SK-N-SH (cell line): Measurements from ENCODE around the gene GCN1. TPM values are rescaled to one million over a fixed set of nuclear protein-coding genes. Genes with fewer than 3 reads are reported as not detected.

Source experiments
- CTCF ChIA-PET: fragments of 300-600, 350-600 bp; formaldehyde crosslinking; extraction: SDS; loops from one replicate; lab custom pipeline; 2021; lab: Yijun Ruan, JAX
- POLR2A ChIA-PET: fragments of 350-600 bp; sonication (Branson Sonifier 250); formaldehyde crosslinking; extraction: SDS; loops from one replicate; lab custom pipeline; 2020; ENCODE audit warnings: antibody characterized with exemption, inconsistent platforms; lab: Yijun Ruan, JAX
- DNase-seq: peaks from one replicate; pipeline ENCODE4 v3.0.0; 2012
- H2AFZ ChIP-seq: fragments of 200-600 bp; sonication (generic); 2 replicates; pipeline ENCODE4 v1.8.1; 2016; ENCODE audit warnings: antibody characterized with exemption, mild to moderate bottlenecking, low read depth
- H3F3A ChIP-seq: fragments of 200-600 bp; sonication (generic); replicated peaks from 2 replicates; pipeline ENCODE3; 2016; ENCODE audit warnings: antibody characterized with exemption, mild to moderate bottlenecking; ENCODE audit not compliant: insufficient read depth
- H3K27ac ChIP-seq, 2 experiments: fragments of 200-500 bp in 1 of 2; fragments of 200-600 bp in 1 of 2; sonication (Bioruptor generic) in 1 of 2; sonication (generic), shearing (Covaris generic) in 1 of 2; 2 replicates each; pipeline versions ENCODE4 v1.5.1 to v1.6.1; 2014 to 2016; ENCODE audit warnings: low read depth in 2 of 2, inconsistent platforms in 1 of 2, low read length in 1 of 2, mild to moderate bottlenecking in 1 of 2, mixed read lengths in 1 of 2
- H3K27me3 ChIP-seq: fragments of 200-600 bp; sonication (generic), shearing (Covaris generic); 2 replicates; pipeline ENCODE4 v1.6.1; 2016; ENCODE audit warnings: mixed run types; ENCODE audit not compliant: insufficient read depth
- H3K36me3 ChIP-seq, 2 experiments: fragments of 200-500 bp in 1 of 2; fragments of 200-600 bp in 1 of 2; sonication (Bioruptor generic) in 1 of 2; sonication (generic) in 1 of 2; replicated peaks in 1 of 2; 2 replicates each; pipeline versions ENCODE3 to v1.5.1; 2014 to 2016; ENCODE audit warnings: low read length in 1 of 2, mild to moderate bottlenecking in 1 of 2; ENCODE audit not compliant: insufficient read depth in 2 of 2, control insufficient read depth in 1 of 2
- H3K4me1 ChIP-seq, 2 experiments: fragments of 200-500 bp in 1 of 2; fragments of 200-600 bp in 1 of 2; sonication (Bioruptor generic) in 1 of 2; sonication (generic), shearing (Covaris generic) in 1 of 2; 2 replicates each; pipeline versions ENCODE4 v1.5.1 to v1.6.1; 2014 to 2016; ENCODE audit warnings: low read depth in 1 of 2, low read length in 1 of 2, mixed run types in 1 of 2; ENCODE audit not compliant: insufficient read depth in 2 of 2, control insufficient read depth in 1 of 2
- H3K4me2 ChIP-seq: fragments of 200-600 bp; sonication (generic), shearing (Covaris generic); 2 replicates; pipeline ENCODE4 v1.6.1; 2017; ENCODE audit warnings: mixed run types
- H3K4me3 ChIP-seq, 2 experiments: fragments of 200-500 bp in 1 of 2; fragments of 200-600 bp in 1 of 2; sonication (Bioruptor generic) in 1 of 2; sonication (generic), shearing (Covaris generic) in 1 of 2; 2 replicates each; pipeline versions ENCODE4 v1.5.1 to v1.8.1; 2014 to 2016; ENCODE audit warnings: low read depth in 2 of 2, inconsistent platforms in 1 of 2, low read length in 1 of 2, mild to moderate bottlenecking in 1 of 2, mixed read lengths in 1 of 2, moderate library complexity in 1 of 2
- H3K79me2 ChIP-seq: fragments of 200-600 bp; sonication (generic); 2 replicates; pipeline ENCODE4 v1.8.1; 2017; ENCODE audit warnings: mild to moderate bottlenecking; ENCODE audit not compliant: insufficient read depth
- H3K9ac ChIP-seq: fragments of 200-600 bp; sonication (generic); 2 replicates; pipeline ENCODE4 v1.6.1; 2017; ENCODE audit warnings: mixed run types
- H3K9me2 ChIP-seq: fragments of 200-600 bp; sonication (generic); 2 replicates; pipeline ENCODE4 v1.6.1; 2017; ENCODE audit warnings: mixed run types
- H3K9me3 ChIP-seq: fragments of 200-600 bp; sonication (generic); 2 replicates; pipeline ENCODE4 v1.6.1; 2017; ENCODE audit warnings: mixed run types, mild to moderate bottlenecking, moderate library complexity
- H4K20me1 ChIP-seq: fragments of 200-600 bp; sonication (generic); 2 replicates; pipeline ENCODE4 v1.6.1; 2017; ENCODE audit warnings: mild to moderate bottlenecking, mixed run types; ENCODE audit not compliant: insufficient read depth
- CHD2 ChIP-seq: fragments of 150-350 bp; IDR thresholded peaks from 2 replicates; pipeline ENCODE4 v1.6.1; 2018; ENCODE audit warnings: low read length; ENCODE audit not compliant: partially characterized antibody
- ELF1 ChIP-seq: IDR thresholded peaks from 2 replicates; pipeline ENCODE4 v1.4.0; 2012
- EZH2phosphoT487 ChIP-seq: fragments of 200-600 bp; sonication (generic); IDR thresholded peaks from 2 replicates; pipeline ENCODE4 v1.6.1; 2017; ENCODE audit warnings: low read depth, mixed run types, mild to moderate bottlenecking, antibody characterized with exemption, moderate library complexity, borderline replicate concordance
- FOSL2 ChIP-seq: IDR thresholded peaks from 2 replicates; pipeline ENCODE4 v1.4.0; 2012; ENCODE audit warnings: low read depth, mild to moderate bottlenecking, moderate library complexity, borderline replicate concordance
- FOXJ3 ChIP-seq: sonication (generic); formaldehyde crosslinking; IDR thresholded peaks from 2 replicates; pipeline ENCODE4 v1.5.1; 2020; ENCODE audit warnings: mild to moderate bottlenecking, missing genetic modification reagents
- FOXM1 ChIP-seq: IDR thresholded peaks from 2 replicates; pipeline ENCODE4 v1.4.0; 2012; ENCODE audit warnings: low read depth, mild to moderate bottlenecking
- GABPA ChIP-seq: IDR thresholded peaks from 2 replicates; pipeline ENCODE4 v1.4.0; 2012; ENCODE audit warnings: low read depth, mild to moderate bottlenecking
- MAX ChIP-seq: IDR thresholded peaks from 2 replicates; pipeline ENCODE4 v1.4.0; 2012; ENCODE audit warnings: low read depth
- MXI1 ChIP-seq: IDR thresholded peaks from 2 replicates; pipeline ENCODE4 v1.6.1; 2012; ENCODE audit warnings: mild to moderate bottlenecking, low read depth, low read length, improper control_type of control experiment
- NFIC ChIP-seq: IDR thresholded peaks from 2 replicates; pipeline ENCODE4 v1.4.0; 2012; ENCODE audit warnings: borderline replicate concordance
- NRF1 ChIP-seq: IDR thresholded peaks from 2 replicates; pipeline ENCODE4 v1.6.1; 2012; ENCODE audit warnings: low read depth, mild to moderate bottlenecking, low read length
- POLR2AphosphoS5 ChIP-seq: IDR thresholded peaks from 2 replicates; pipeline ENCODE4 v1.6.1; 2012; ENCODE audit warnings: low read depth, low read length
- RAD21 ChIP-seq: IDR thresholded peaks from 2 replicates; pipeline ENCODE4 v1.6.1; 2012; ENCODE audit warnings: mild to moderate bottlenecking, low read length
- RFX5 ChIP-seq: IDR thresholded peaks from 2 replicates; pipeline ENCODE4 v1.6.1; 2012; ENCODE audit warnings: mild to moderate bottlenecking, improper control_type of control experiment, low read length
- RXRA ChIP-seq: IDR thresholded peaks from 2 replicates; pipeline ENCODE4 v1.4.0; 2012; ENCODE audit warnings: low read depth, mild to moderate bottlenecking, borderline replicate concordance
- SIN3A ChIP-seq: IDR thresholded peaks from 2 replicates; pipeline ENCODE4 v1.6.1; 2012; ENCODE audit warnings: low read depth, mild to moderate bottlenecking, low read length, moderate library complexity, borderline replicate concordance
- TEAD4 ChIP-seq: IDR thresholded peaks from 2 replicates; pipeline ENCODE4 v1.4.0; 2012; ENCODE audit warnings: mild to moderate bottlenecking, borderline replicate concordance; ENCODE audit not compliant: insufficient read depth
- USF2 ChIP-seq: fragments of 150-350 bp; IDR thresholded peaks from 2 replicates; pipeline ENCODE4 v1.6.1; 2017; ENCODE audit warnings: antibody characterized with exemption, low read length, low read depth, borderline replicate concordance
- YY1 ChIP-seq: IDR thresholded peaks from 2 replicates; pipeline ENCODE4 v1.4.0; 2012; ENCODE audit warnings: low read depth, mild to moderate bottlenecking
- ZBTB33 ChIP-seq: IDR thresholded peaks from 2 replicates; pipeline ENCODE4 v1.4.0; 2012; ENCODE audit warnings: low read depth, borderline replicate concordance
- WGBS: methylation state at CpG from one replicate; pipeline ENCODE4 v1.1.6; 2017; ENCODE audit warnings: low lambda C conversion rate; 5-methylcytosine and 5-hydroxymethylcytosine counted together
- polyA plus RNA-seq, 3 experiments: library from polyadenylated mRNA; depleted of rRNA; stranded (reverse); fragments of >200 nt; gene quantifications; 2 replicates each; pipeline ENCODE4 v1.2.3, GENCODE V29; 2012
- TF ChIP-seq, protein P1 (sequence below): IDR thresholded peaks from 2 replicates; pipeline ENCODE4 v1.6.1; 2012; ENCODE audit warnings: mild to moderate bottlenecking, low read depth, low read length, moderate library complexity
- TF ChIP-seq, protein P2 (sequence below): fragments of 150-350 bp; IDR thresholded peaks from 2 replicates; pipeline ENCODE4 v1.6.1; 2016; ENCODE audit warnings: mild to moderate bottlenecking, low read depth, low read length

Gene GCN1
- polyA plus RNA-seq, 1 of the 3 experiments (the other 2 are of a cell fraction), result 54.4 TPM

- TF ChIP-seq, protein P1, sequence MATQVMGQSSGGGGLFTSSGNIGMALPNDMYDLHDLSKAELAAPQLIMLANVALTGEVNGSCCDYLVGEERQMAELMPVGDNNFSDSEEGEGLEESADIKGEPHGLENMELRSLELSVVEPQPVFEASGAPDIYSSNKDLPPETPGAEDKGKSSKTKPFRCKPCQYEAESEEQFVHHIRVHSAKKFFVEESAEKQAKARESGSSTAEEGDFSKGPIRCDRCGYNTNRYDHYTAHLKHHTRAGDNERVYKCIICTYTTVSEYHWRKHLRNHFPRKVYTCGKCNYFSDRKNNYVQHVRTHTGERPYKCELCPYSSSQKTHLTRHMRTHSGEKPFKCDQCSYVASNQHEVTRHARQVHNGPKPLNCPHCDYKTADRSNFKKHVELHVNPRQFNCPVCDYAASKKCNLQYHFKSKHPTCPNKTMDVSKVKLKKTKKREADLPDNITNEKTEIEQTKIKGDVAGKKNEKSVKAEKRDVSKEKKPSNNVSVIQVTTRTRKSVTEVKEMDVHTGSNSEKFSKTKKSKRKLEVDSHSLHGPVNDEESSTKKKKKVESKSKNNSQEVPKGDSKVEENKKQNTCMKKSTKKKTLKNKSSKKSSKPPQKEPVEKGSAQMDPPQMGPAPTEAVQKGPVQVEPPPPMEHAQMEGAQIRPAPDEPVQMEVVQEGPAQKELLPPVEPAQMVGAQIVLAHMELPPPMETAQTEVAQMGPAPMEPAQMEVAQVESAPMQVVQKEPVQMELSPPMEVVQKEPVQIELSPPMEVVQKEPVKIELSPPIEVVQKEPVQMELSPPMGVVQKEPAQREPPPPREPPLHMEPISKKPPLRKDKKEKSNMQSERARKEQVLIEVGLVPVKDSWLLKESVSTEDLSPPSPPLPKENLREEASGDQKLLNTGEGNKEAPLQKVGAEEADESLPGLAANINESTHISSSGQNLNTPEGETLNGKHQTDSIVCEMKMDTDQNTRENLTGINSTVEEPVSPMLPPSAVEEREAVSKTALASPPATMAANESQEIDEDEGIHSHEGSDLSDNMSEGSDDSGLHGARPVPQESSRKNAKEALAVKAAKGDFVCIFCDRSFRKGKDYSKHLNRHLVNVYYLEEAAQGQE, result peak; percentile 72; the same call in 1 of the 2 replicates
- TF ChIP-seq GABPA (peak; percentile 93), SIN3A (peak; percentile 83; the same call in 1 of the 2 replicates), RFX5 (no peak), FOSL2 (peak; percentile 0; the same call in 1 of the 2 replicates), YY1 (peak; percentile 89), MAX (peak; percentile 98), CHD2 (peak; percentile 84), NRF1 (no peak), EZH2phosphoT487 (no peak), POLR2AphosphoS5 (peak; percentile 81), TEAD4 (no peak), MXI1 (peak; percentile 89)
Measured at GRCh38 chr12:120194534-120195395, at the start of gene GCN1 (continued).

GRCh38 chr12:120242971-120243699 is 48.6 kb upstream of the GCN1 start:
- no peaks in the 10 kb centered on the region for H3K9me2 ChIP-seq
- H2AFZ ChIP-seq, result no peak overlapping the region
- 90% methylated on average over 8 of the region's 8 CpGs for WGBS
- no peak for DNase-seq
- peak overlapping the region in 1 of 2 experiments; percentile 13; a peak in 1 of 4 replicates for H3K27ac ChIP-seq
- H3F3A ChIP-seq, result peaks cover 36% of the 10 kb centered on the region
- no peaks in the 10 kb centered on the region for H3K9me3 ChIP-seq
- H3K9ac ChIP-seq, result no peak overlapping the region
- no peak overlapping the region for H3K4me2 ChIP-seq
- peaks cover 98% of the 10 kb centered on the region for H3K79me2 ChIP-seq
- peaks cover 0 to 5% of the 10 kb centered on the region in 2 experiments for H3K36me3 ChIP-seq
- H3K4me3 ChIP-seq, result no peak overlapping the region
- POLR2A ChIA-PET, result no interaction called here
- CTCF ChIA-PET, result interaction anchor here (0.8 to 12.5 kb wide), 5 partner anchors 8 to 281 kb away, joined by 3 to 148 read pairs (median 5); no protein-coding TSS in a partner anchor
- H3K4me1 ChIP-seq, result peaks cover 25 to 39% of the 10 kb centered on the region in 2 experiments
- no peaks in the 10 kb centered on the region for H3K27me3 ChIP-seq
- H4K20me1 ChIP-seq, result peaks cover 70% of the 10 kb centered on the region
- no peak for TF ChIP-seq FOXJ3 (CRISPR knock-in tag)
- no peak for TF ChIP-seq GABPA
- no peak for TF ChIP-seq USF2
- TF ChIP-seq RAD21, result no peak
- no peak for TF ChIP-seq ELF1
- no peak for TF ChIP-seq CHD2
- TF ChIP-seq, protein P2, sequence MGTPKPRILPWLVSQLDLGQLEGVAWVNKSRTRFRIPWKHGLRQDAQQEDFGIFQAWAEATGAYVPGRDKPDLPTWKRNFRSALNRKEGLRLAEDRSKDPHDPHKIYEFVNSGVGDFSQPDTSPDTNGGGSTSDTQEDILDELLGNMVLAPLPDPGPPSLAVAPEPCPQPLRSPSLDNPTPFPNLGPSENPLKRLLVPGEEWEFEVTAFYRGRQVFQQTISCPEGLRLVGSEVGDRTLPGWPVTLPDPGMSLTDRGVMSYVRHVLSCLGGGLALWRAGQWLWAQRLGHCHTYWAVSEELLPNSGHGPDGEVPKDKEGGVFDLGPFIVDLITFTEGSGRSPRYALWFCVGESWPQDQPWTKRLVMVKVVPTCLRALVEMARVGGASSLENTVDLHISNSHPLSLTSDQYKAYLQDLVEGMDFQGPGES, result no peak
- TF ChIP-seq YY1, result no peak
- no peak for TF ChIP-seq RXRA
- no peak for TF ChIP-seq NFIC
- no peak for TF ChIP-seq RFX5
- no peak for TF ChIP-seq FOXM1
- no peak for TF ChIP-seq ZBTB33
